SK-N-SH (cell line): ENCODE measurements around the gene ARPIN. TPM values are rescaled to one million over a fixed set of nuclear protein-coding genes. Genes with fewer than 3 reads are reported as not detected.

Source experiments
- CTCF ChIA-PET: fragments of 300-600, 350-600 bp; formaldehyde crosslinking; extraction: SDS; loops from one replicate; lab custom pipeline; 2021; lab: Yijun Ruan, JAX
- POLR2A ChIA-PET: fragments of 350-600 bp; sonication (Branson Sonifier 250); formaldehyde crosslinking; extraction: SDS; loops from one replicate; lab custom pipeline; 2020; ENCODE audit warnings: antibody characterized with exemption, inconsistent platforms; lab: Yijun Ruan, JAX
- DNase-seq: peaks from one replicate; pipeline ENCODE4 v3.0.0; 2012
- H2AFZ ChIP-seq: fragments of 200-600 bp; sonication (generic); 2 replicates; pipeline ENCODE4 v1.8.1; 2016; ENCODE audit warnings: antibody characterized with exemption, mild to moderate bottlenecking, low read depth
- H3F3A ChIP-seq: fragments of 200-600 bp; sonication (generic); replicated peaks from 2 replicates; pipeline ENCODE3; 2016; ENCODE audit warnings: antibody characterized with exemption, mild to moderate bottlenecking; ENCODE audit not compliant: insufficient read depth
- H3K27ac ChIP-seq, 2 experiments: fragments of 200-500 bp in 1 of 2; fragments of 200-600 bp in 1 of 2; sonication (Bioruptor generic) in 1 of 2; sonication (generic), shearing (Covaris generic) in 1 of 2; 2 replicates each; pipeline versions ENCODE4 v1.5.1 to v1.6.1; 2014 to 2016; ENCODE audit warnings: low read depth in 2 of 2, inconsistent platforms in 1 of 2, low read length in 1 of 2, mild to moderate bottlenecking in 1 of 2, mixed read lengths in 1 of 2
- H3K27me3 ChIP-seq: fragments of 200-600 bp; sonication (generic), shearing (Covaris generic); 2 replicates; pipeline ENCODE4 v1.6.1; 2016; ENCODE audit warnings: mixed run types; ENCODE audit not compliant: insufficient read depth
- H3K36me3 ChIP-seq, 2 experiments: fragments of 200-500 bp in 1 of 2; fragments of 200-600 bp in 1 of 2; sonication (Bioruptor generic) in 1 of 2; sonication (generic) in 1 of 2; replicated peaks in 1 of 2; 2 replicates each; pipeline versions ENCODE3 to v1.5.1; 2014 to 2016; ENCODE audit warnings: low read length in 1 of 2, mild to moderate bottlenecking in 1 of 2; ENCODE audit not compliant: insufficient read depth in 2 of 2, control insufficient read depth in 1 of 2
- H3K4me1 ChIP-seq, 2 experiments: fragments of 200-500 bp in 1 of 2; fragments of 200-600 bp in 1 of 2; sonication (Bioruptor generic) in 1 of 2; sonication (generic), shearing (Covaris generic) in 1 of 2; 2 replicates each; pipeline versions ENCODE4 v1.5.1 to v1.6.1; 2014 to 2016; ENCODE audit warnings: low read depth in 1 of 2, low read length in 1 of 2, mixed run types in 1 of 2; ENCODE audit not compliant: insufficient read depth in 2 of 2, control insufficient read depth in 1 of 2
- H3K4me2 ChIP-seq: fragments of 200-600 bp; sonication (generic), shearing (Covaris generic); 2 replicates; pipeline ENCODE4 v1.6.1; 2017; ENCODE audit warnings: mixed run types
- H3K4me3 ChIP-seq, 2 experiments: fragments of 200-500 bp in 1 of 2; fragments of 200-600 bp in 1 of 2; sonication (Bioruptor generic) in 1 of 2; sonication (generic), shearing (Covaris generic) in 1 of 2; 2 replicates each; pipeline versions ENCODE4 v1.5.1 to v1.8.1; 2014 to 2016; ENCODE audit warnings: low read depth in 2 of 2, inconsistent platforms in 1 of 2, low read length in 1 of 2, mild to moderate bottlenecking in 1 of 2, mixed read lengths in 1 of 2, moderate library complexity in 1 of 2
- H3K79me2 ChIP-seq: fragments of 200-600 bp; sonication (generic); 2 replicates; pipeline ENCODE4 v1.8.1; 2017; ENCODE audit warnings: mild to moderate bottlenecking; ENCODE audit not compliant: insufficient read depth
- H3K9ac ChIP-seq: fragments of 200-600 bp; sonication (generic); 2 replicates; pipeline ENCODE4 v1.6.1; 2017; ENCODE audit warnings: mixed run types
- H3K9me2 ChIP-seq: fragments of 200-600 bp; sonication (generic); 2 replicates; pipeline ENCODE4 v1.6.1; 2017; ENCODE audit warnings: mixed run types
- H3K9me3 ChIP-seq: fragments of 200-600 bp; sonication (generic); 2 replicates; pipeline ENCODE4 v1.6.1; 2017; ENCODE audit warnings: mixed run types, mild to moderate bottlenecking, moderate library complexity
- H4K20me1 ChIP-seq: fragments of 200-600 bp; sonication (generic); 2 replicates; pipeline ENCODE4 v1.6.1; 2017; ENCODE audit warnings: mild to moderate bottlenecking, mixed run types; ENCODE audit not compliant: insufficient read depth
- CTCF ChIP-seq: fragments of 200-600 bp; sonication (generic); IDR thresholded peaks from 2 replicates; pipeline ENCODE4 v1.6.1; 2017; ENCODE audit warnings: antibody characterized with exemption, mild to moderate bottlenecking, moderate library complexity
- EP300 ChIP-seq, 2 experiments: IDR thresholded peaks; 2 replicates each; pipeline versions ENCODE4 v1.4.0 to v1.6.1; 2012; ENCODE audit warnings: borderline replicate concordance in 1 of 2, low read depth in 1 of 2, low read length in 1 of 2
- FOSL2 ChIP-seq: IDR thresholded peaks from 2 replicates; pipeline ENCODE4 v1.4.0; 2012; ENCODE audit warnings: low read depth, mild to moderate bottlenecking, moderate library complexity, borderline replicate concordance
- FOXJ3 ChIP-seq: sonication (generic); formaldehyde crosslinking; IDR thresholded peaks from 2 replicates; pipeline ENCODE4 v1.5.1; 2020; ENCODE audit warnings: mild to moderate bottlenecking, missing genetic modification reagents
- FOXM1 ChIP-seq: IDR thresholded peaks from 2 replicates; pipeline ENCODE4 v1.4.0; 2012; ENCODE audit warnings: low read depth, mild to moderate bottlenecking
- GABPA ChIP-seq: IDR thresholded peaks from 2 replicates; pipeline ENCODE4 v1.4.0; 2012; ENCODE audit warnings: low read depth, mild to moderate bottlenecking
- GATA2 ChIP-seq: sonication (generic); formaldehyde crosslinking; IDR thresholded peaks from 2 replicates; pipeline ENCODE4 v1.5.0; 2020; ENCODE audit warnings: mild to moderate bottlenecking, missing genetic modification reagents
- IRF3 ChIP-seq: fragments of 150-350 bp; IDR thresholded peaks from 2 replicates; pipeline ENCODE4 v1.6.1; 2016; ENCODE audit warnings: mild to moderate bottlenecking, low read depth, low read length
- MAX ChIP-seq: IDR thresholded peaks from 2 replicates; pipeline ENCODE4 v1.4.0; 2012; ENCODE audit warnings: low read depth
- MEF2A ChIP-seq: IDR thresholded peaks from 2 replicates; pipeline ENCODE4 v1.4.0; 2012; ENCODE audit warnings: low read depth, borderline replicate concordance
- NRF1 ChIP-seq: IDR thresholded peaks from 2 replicates; pipeline ENCODE4 v1.6.1; 2012; ENCODE audit warnings: low read depth, mild to moderate bottlenecking, low read length
- POLR2AphosphoS5 ChIP-seq: IDR thresholded peaks from 2 replicates; pipeline ENCODE4 v1.6.1; 2012; ENCODE audit warnings: low read depth, low read length
- RFX5 ChIP-seq: IDR thresholded peaks from 2 replicates; pipeline ENCODE4 v1.6.1; 2012; ENCODE audit warnings: mild to moderate bottlenecking, improper control_type of control experiment, low read length
- TAF1 ChIP-seq: IDR thresholded peaks from 2 replicates; pipeline ENCODE4 v1.6.1; 2012; ENCODE audit warnings: low read depth, mild to moderate bottlenecking, low read length, moderate library complexity, borderline replicate concordance
- TEAD4 ChIP-seq: IDR thresholded peaks from 2 replicates; pipeline ENCODE4 v1.4.0; 2012; ENCODE audit warnings: mild to moderate bottlenecking, borderline replicate concordance; ENCODE audit not compliant: insufficient read depth
- USF1 ChIP-seq: IDR thresholded peaks from 2 replicates; pipeline ENCODE4 v1.4.0; 2012; ENCODE audit warnings: low read depth, borderline replicate concordance
- USF2 ChIP-seq: fragments of 150-350 bp; IDR thresholded peaks from 2 replicates; pipeline ENCODE4 v1.6.1; 2017; ENCODE audit warnings: antibody characterized with exemption, low read length, low read depth, borderline replicate concordance
- YY1 ChIP-seq: IDR thresholded peaks from 2 replicates; pipeline ENCODE4 v1.4.0; 2012; ENCODE audit warnings: low read depth, mild to moderate bottlenecking
- ZBTB33 ChIP-seq: IDR thresholded peaks from 2 replicates; pipeline ENCODE4 v1.4.0; 2012; ENCODE audit warnings: low read depth, borderline replicate concordance
- WGBS: methylation state at CpG from one replicate; pipeline ENCODE4 v1.1.6; 2017; ENCODE audit warnings: low lambda C conversion rate; 5-methylcytosine and 5-hydroxymethylcytosine counted together
- polyA plus RNA-seq, 3 experiments: library from polyadenylated mRNA; depleted of rRNA; stranded (reverse); fragments of >200 nt; gene quantifications; 2 replicates each; pipeline ENCODE4 v1.2.3, GENCODE V29; 2012

Gene ARPIN
- polyA plus RNA-seq, 1 of the 3 experiments (the other 2 are of a cell fraction): 13.5 TPM

GRCh38 chr15:89893027-89893426 is 19.7 kb downstream of the ARPIN start:
- 28% methylated on average over 6 of the region's 6 CpGs for WGBS
- DNase-seq: no peak
- H3K9me3 ChIP-seq: no peaks in the 10 kb centered on the region

More at GRCh38 chr15:89893027-89893426, 19.7 kb downstream of the ARPIN start:
- CTCF ChIA-PET: interaction anchor here (0.8 to 2.3 kb wide), 4 partner anchors 11 to 315 kb away, joined by 3 to 10 read pairs (median 6); no protein-coding TSS in a partner anchor
- Histone ChIP-seq H3K4me1 (peaks cover 0 to 2% of the 10 kb centered on the region in 2 experiments; a peak in 1 of 4 replicates), H3K36me3 (peaks cover 10% of the 10 kb centered on the region in 2 experiments), H3F3A (peaks cover 34% of the 10 kb centered on the region), H3K9me2 (no peaks in the 10 kb centered on the region), H3K79me2 (peaks cover 45% of the 10 kb centered on the region), H3K4me2 (peak overlapping the region; percentile 88), H3K9ac (peak overlapping the region; percentile 87), H3K27ac (peak overlapping the region; percentile 85 to 92), H4K20me1 (no peaks in the 10 kb centered on the region), H3K27me3 (no peaks in the 10 kb centered on the region)
- POLR2A ChIA-PET: no interaction called here
- TF ChIP-seq FOXJ3 (CRISPR knock-in tag) (no peak), GATA2 (CRISPR knock-in tag) (no peak), MAX (no peak), GABPA (no peak), IRF3 (no peak), CTCF (no peak), MEF2A (no peak), TEAD4 (no peak), FOSL2 (no peak), NRF1 (no peak), FOXM1 (no peak), USF2 (no peak), POLR2AphosphoS5 (no peak), YY1 (no peak), ZBTB33 (no peak), TAF1 (no peak), USF1 (no peak), RFX5 (no peak), EP300 (IDR thresholded peaks at IDR 0.05; ENCODE audit: borderline replicate concordance in 1 of 2, low read depth in 1 of 2, low read length in 1 of 2) (no peak)
- TF ChIP-seq, all 33 proteins: peak for 0
- H3K4me3 ChIP-seq: peak overlapping the region; percentile 93 to 94
- peak overlapping the region; percentile 100 for H2AFZ ChIP-seq
